Ecto neural progenitor cell (in vitro differentiated cells): ENCODE data around the gene PLEKHM3.

Source experiments
- DNase-seq: peaks from one replicate; pipeline ENCODE4 v3.0.0-alpha.2; 2018; ENCODE audit warnings: low spot score

PLEKHM3 gene

GRCh38 chr2:207944979-207945600 is 80.2 kb downstream of the PLEKHM3 start:
- DNase-seq = no peak

GRCh38 chr2:207944334-207944733 is 81.0 kb downstream of the PLEKHM3 start:
- no peak for DNase-seq

GRCh38 chr2:207939342-207940108 is 85.8 kb downstream of the PLEKHM3 start:
- DNase-seq = no peak

DNA sequence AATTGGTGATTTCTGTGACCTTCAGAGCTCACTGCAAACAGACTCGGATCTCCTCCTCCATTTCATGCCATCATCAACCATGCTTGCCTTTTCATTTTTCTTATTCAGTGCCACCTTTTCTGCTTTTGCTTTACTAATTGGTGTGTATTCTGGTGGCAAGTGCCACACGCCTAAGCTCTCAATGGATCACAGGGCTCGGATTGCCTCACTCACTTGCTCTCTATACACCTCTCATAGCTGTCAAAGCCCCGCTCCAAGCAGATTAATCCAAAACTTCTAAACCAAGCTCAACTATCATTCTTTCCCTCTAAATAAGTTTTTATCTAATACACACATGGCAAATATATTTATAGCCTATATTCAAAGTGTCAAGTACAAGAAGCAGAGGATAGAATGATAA is 86.4 kb downstream of the PLEKHM3 start:
- DNase-seq = no peak

DNA sequence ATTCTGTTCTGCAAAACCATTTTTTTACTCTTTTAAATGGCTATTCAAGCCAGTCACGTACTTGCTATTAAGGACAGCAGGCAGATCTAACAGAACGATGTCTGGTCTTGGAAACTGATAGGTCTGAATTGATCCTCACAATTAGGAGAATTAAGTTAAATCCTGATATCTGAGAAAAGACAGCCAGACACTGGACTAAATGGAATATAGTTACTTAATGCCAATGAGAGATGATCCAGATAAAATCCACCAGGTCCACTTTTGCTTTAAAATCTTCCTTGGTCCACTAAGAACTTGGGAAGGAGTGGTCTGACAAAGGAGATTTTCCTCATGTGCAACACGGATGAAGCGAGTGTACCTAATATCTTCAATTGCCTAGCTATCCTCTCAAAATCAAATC is 86.9 kb downstream of the PLEKHM3 start:
- DNase-seq = no peak

GRCh38 chr2:207937823-207938222 is 87.5 kb downstream of the PLEKHM3 start:
- no peak for DNase-seq

DNA sequence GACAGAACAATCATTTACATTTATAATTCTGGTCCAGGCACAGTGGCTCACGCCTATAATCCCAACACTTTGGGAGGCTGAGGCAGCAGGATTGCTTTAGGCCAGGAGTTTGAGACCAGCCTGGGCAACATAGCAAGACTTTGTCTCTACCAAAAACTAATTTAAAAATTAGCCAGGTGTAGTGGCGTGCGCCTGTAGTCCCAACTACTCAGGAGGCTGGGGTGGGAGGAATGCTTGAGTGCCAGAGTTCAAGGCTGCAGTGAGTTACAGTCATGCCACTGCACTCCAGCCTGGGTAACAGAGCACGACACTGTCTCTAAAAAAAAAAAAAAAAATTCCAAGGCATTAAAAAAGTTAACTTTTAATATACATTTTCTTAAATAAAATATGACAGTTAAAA is 88.1 kb downstream of the PLEKHM3 start:
- DNase-seq = no peak

DNA sequence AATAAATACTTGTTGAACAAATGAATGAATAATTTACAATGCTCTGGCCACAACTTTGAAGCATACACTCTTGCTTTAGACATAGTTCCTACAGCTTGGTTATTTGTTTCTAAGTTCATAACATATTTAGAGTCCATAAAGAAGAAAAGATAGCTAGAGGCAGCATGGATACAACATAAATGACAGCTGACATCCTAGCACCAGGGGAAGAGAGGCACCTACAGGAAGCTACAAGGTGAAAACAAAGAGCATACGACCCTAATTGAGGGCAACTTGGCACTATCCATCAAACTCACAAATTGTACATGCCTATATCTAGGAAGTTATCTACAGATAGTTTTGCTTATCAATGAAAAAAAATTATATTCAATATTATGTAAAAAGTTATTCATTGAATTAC is 88.9 kb downstream of the PLEKHM3 start:
- DNase-seq = no peak

DNA sequence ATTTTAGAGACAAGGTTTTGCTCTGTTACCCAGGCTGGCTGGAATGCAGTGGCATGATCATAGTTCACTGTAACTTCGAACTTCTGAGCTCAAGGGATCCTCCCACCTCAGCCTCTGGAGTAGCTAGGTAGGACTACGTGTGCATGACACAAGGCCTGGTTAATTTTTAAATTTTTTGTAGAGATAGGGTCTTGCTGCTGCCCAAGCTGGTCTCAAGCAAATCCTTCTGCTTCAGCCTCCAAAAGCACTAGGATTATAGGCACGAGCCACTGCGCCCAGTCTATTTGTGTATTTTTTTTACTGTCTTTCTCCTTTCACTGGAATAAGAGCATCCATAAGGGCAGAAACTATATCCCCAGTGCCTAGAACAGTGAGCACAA is 89.3 kb downstream of the PLEKHM3 start:
- DNase-seq = no peak

- no peak for DNase-seq
Measured at GRCh38 chr2:207935121-207935990, 90.0 kb downstream of the PLEKHM3 start.

GRCh38 chr2:207934720-207935119 is 90.6 kb downstream of the PLEKHM3 start:
- no peak for DNase-seq

DNA sequence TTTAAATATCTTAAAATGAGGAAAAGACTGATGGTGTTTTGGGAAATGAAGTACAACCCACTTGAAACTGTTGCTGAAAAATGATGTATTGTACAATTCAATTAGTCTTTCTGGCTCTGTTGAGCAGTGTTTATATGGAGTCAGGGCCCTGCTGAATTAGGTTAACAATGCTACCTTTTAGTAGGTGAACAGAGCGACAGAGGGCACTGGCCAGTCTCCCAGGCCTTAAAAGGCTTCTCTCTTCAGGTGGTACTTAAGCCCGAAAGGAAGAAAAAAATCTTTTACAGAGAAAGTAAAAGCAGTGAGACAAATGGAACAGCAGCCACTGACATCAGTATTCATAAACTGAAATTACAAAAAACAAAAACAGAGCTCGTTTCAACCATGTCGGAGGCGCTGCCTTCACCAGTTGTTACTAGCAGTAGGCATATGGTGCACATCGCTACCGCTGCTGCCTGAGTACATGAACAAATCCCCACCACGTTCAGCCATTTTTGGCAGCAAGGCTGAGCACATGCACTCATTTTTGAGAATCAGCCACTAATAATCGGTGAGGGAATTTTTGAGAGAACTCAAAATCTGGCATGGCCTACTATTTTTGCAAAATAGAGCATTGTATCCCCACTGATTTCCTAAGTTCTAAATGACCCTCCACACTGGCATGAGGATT is 91.8 kb downstream of the PLEKHM3 start:
- no peak for DNase-seq

DNA sequence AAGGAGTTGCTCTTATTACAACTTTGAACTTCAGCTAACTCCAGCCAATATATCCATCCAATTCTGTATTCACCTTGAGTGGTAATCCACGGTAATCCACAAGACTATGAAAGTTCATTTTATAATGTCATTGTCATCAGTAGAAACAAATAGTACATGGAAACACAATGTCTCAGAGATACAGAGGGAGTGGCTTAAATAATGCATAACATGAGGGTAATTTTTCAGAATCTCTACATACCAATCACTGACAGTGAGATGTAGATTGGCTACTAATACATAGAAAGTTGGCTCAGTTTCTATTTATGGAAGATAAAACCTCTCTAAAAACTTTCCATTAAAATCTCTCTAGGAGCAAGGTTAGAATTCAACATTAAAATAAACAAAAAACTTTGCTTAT is 93.2 kb downstream of the PLEKHM3 start:
- DNase-seq = no peak

- no peak for DNase-seq
Measured at GRCh38 chr2:207930747-207931146, 94.6 kb downstream of the PLEKHM3 start.

DNA sequence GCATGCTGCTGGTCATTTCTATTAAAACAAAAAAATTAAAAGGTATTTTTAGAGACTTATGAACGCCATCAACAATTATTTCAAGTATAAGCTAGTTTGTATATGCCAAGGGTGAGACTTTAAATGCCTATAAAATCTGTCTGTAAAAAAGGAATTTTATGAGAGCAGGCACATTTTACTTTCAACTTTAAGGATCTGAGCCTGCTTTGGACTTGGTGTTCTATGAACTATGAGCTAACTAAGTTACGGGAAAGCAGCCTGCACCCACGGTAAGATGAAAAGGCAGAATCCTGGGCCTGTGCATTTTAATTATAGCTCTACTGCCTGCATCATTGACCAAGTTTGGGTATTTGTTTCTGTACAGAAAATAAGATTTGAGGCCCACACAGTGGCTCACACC is 95.4 kb downstream of the PLEKHM3 start:
- DNase-seq = no peak

GRCh38 chr2:207928079-207928478 is 97.2 kb downstream of the PLEKHM3 start:
- no peak for DNase-seq

DNA sequence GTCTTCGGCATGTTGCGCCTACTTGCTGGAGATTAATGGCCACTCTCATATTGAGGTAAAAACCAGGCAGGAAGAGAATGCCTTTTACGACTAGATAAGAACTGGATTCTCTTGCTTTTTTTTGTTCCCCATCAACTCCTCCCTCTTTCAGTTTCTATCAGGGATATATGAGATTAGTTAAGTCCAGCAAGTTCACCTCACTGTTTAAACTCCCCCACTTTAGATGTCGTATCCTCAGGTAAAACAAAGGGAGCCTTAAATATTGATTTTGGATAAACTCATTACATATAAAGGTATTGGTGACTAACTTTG is 98.4 kb downstream of the PLEKHM3 start:
- no peak for DNase-seq

DNA sequence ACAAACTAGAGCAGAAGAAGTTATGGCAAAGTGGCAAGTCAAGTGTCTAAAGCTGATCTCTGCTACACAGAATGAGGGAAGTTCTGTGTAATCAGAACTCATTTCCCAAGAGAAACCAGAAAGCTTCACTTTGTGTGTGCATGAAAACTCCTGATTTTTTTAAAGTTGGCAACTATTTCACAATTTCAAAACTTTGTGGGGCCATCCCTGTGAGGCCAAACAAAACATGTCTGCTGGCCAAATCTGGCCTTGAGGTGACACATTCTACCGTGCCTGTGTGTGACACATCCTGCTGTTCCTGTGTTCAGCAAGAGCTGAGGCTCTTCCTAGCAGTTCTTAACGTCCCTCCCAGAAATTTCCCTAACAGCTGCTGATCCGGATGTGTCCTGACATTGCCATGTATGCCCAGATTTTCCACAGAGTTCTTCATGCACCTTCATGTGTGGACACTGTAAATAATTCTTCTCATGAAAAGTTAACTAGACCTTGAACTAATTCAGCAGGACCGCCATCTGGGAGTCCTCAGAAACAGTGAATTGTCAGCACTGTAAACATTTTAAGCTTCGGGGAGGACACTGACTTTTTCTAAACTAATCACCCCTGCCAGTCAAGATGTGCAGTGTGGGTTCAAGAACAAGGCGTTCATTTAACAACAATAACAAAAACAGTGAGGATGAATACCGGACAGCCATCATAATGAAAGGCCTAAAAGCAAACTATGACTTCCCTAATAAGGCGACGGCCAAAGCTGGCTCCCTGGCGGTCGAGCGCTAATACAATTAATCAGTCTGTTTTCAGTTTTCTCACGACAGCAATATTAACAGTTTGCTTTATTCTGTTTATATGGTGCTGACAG is 99.0 kb downstream of the PLEKHM3 start:
- DNase-seq = no peak

- DNase-seq = no peak
Measured at GRCh38 chr2:207925601-207926000, 99.7 kb downstream of the PLEKHM3 start.

GRCh38 chr2:207921606-207922005 is 103.7 kb downstream of the PLEKHM3 start:
- DNase-seq = no peak

GRCh38 chr2:207920721-207921120 is 104.6 kb downstream of the PLEKHM3 start:
- no peak for DNase-seq

- DNase-seq = no peak
Measured at GRCh38 chr2:207920321-207920720, 105.0 kb downstream of the PLEKHM3 start.
